GM13977 (cell line): ENCODE measurements around the gene GABRA4.

Experiments
- DNase-seq: peaks from one replicate; pipeline ENCODE4 v3.0.0; 2012; ENCODE audit warnings: low spot score
- CTCF ChIP-seq: IDR thresholded peaks from 2 replicates; pipeline ENCODE4 v1.5.1; 2012; ENCODE audit warnings: mild to moderate bottlenecking, control low read depth; ENCODE audit not compliant: insufficient read depth; ENCODE audit errors: extremely low read depth, missing control alignments
- in situ Hi-C: fragments of 300-500 bp; cut with MboI; formaldehyde crosslinking; loops from one replicate; pipeline ENCODE4 v1.12.0; 2022; ENCODE audit warnings: low sequenced_read_pairs, low pct_unique_long_range_greater_than_20kb, mixed read lengths, inconsistent platforms; ENCODE audit not compliant: unreplicated experiment

GABRA4 gene

GRCh38 chr4:46974891-46975543 lies 18.4 kb downstream of the GABRA4 start:
- in situ Hi-C loops = no loop called here
- DNase-seq = no peak
- no peak for TF ChIP-seq CTCF

GRCh38 chr4:46968847-46969246 lies 24.5 kb downstream of the GABRA4 start:
- in situ Hi-C loops = no loop called here
- no peak for DNase-seq
- TF ChIP-seq CTCF = no peak

GRCh38 chr4:46967631-46968030 lies 25.8 kb downstream of the GABRA4 start:
- DNase-seq = no peak
- TF ChIP-seq CTCF = no peak
- in situ Hi-C loops = no loop called here

- DNase-seq = no peak
- TF ChIP-seq CTCF = no peak
- in situ Hi-C loops = no loop called here
Measured at GRCh38 chr4:46958742-46959488, 34.5 kb downstream of the GABRA4 start.

GRCh38 chr4:46956451-46956850 lies 36.9 kb downstream of the GABRA4 start:
- in situ Hi-C loops = no loop called here
- DNase-seq = no peak

GRCh38 chr4:46955601-46956000 lies 37.8 kb downstream of the GABRA4 start:
- in situ Hi-C loops = no loop called here
- no peak for DNase-seq

More at GRCh38 chr4:46956451-46956850, 36.9 kb downstream of the GABRA4 start:
- no peak for TF ChIP-seq CTCF

More at GRCh38 chr4:46955601-46956000, 37.8 kb downstream of the GABRA4 start:
- no peak for TF ChIP-seq CTCF
